ENCODE measurements around the gene SULT4A1.

SULT4A1 gene

GRCh38 chr22:43827003-43827735, 35.1 kb downstream of the SULT4A1 start:
- FAIRE-seq: no peak

GRCh38 chr22:43826142-43827002, 35.9 kb downstream of the SULT4A1 start:
- FAIRE-seq: no peak

- no peak for FAIRE-seq
Observed at GRCh38 chr22:43825651-43826050, 36.7 kb downstream of the SULT4A1 start.

DNA sequence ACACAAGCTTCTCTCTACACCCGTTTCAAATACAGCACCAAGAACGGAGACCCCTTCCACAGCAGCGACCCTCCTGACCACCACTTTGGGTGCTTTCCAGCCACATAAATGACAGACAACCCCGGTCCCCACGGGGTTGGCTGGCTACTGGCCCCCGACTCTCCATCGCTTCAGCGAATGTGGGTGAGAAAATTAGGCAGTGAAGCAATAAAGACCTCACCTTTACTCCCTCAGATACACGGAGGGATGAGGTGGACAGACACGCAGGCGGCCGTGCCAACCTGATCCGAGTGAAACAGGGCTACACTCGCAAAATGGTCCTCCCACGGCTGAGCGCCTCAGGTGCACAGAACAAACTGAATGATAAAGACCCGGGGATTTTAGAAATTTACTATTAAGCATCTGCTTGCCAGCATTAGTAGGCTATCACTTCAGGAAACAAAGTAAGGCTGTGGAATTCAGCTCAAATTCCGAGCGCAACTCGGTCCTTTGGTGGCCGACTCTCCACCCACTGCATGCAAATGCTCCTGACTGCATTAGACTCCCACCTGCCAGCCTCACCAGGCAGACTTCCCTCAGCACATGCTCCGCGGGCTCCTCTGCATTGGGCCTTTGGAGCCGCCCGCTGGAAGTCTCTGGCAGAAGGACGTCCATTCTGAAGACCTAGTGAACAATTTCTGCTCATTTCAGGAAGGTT, 37.4 kb downstream of the SULT4A1 start:
- no peak for FAIRE-seq

- no peak for FAIRE-seq
Observed at GRCh38 chr22:43823911-43824665, 38.2 kb downstream of the SULT4A1 start.

GRCh38 chr22:43823353-43823908, 38.9 kb downstream of the SULT4A1 start:
- no peak for FAIRE-seq

GRCh38 chr22:43821606-43822425, 40.5 kb downstream of the SULT4A1 start:
- FAIRE-seq: no peak

DNA sequence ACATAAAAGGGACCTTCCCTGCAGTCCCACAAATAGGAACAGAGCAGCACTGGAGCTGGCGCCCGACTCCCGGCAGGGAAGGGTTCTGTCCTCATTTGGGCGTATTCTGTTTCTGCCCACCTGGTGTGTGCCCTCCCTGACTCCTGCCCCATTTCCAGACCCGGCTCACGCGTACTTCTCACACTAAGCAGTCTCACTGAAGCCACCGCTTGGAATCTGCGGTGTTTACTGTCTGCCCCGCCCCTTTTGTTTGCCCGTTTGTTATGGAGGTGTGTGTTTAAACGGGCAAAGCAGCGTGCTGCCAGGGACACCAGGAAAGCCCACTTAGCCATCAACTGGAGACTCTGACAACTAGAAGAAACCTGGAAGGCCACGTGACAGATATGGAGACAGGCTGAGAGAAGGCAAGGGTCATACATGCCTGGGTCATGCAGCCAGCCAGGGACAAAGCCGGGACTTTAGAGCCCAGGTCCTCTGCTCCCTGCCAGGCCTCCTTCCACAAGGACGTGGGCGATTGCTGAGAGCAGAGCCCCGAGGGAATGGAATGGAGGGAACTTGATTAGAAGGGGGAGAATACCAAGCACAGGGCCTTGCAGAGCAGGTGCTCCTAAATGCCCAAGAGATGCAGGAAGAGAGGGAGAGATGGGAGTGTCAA, 41.5 kb downstream of the SULT4A1 start:
- no peak for FAIRE-seq

DNA sequence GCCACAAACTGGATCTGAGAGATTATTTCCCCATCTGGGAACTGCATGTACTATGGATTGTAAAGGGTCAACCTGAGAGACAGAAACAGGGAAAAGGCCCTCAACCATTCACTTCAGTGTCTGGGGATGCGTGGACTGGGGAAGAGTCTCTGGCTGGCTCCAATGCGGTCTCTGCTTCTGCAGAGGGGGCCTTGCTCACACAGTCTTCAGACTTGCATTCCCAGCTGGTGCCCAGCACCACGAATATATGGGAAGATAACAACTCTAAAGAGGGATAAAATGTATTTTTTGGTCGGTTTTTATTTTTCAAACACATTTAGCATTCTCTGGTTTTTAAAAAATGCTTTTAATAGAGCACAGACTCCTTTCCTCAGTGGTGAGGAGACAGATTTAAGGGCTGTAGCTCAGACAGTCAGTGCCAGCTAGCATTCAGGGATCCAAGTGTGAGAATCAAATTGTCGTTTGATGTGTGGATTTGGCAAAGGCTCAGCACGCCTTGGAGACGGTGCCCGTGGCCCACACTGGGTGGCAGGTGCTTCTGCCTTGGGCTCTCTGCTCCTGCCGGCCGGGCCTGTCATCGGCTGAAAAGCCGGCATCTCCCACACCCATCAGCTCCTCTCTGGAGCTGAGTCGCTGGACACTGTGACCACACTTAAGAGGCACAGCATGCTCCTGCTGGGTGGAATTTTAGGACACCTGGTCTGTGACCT, 42.2 kb downstream of the SULT4A1 start:
- no peak for FAIRE-seq

- no peak for FAIRE-seq
Observed at GRCh38 chr22:43819421-43819921, 42.8 kb downstream of the SULT4A1 start.

- FAIRE-seq: no peak
Observed at GRCh38 chr22:43818981-43819380, 43.3 kb downstream of the SULT4A1 start.

- no peak for FAIRE-seq
Observed at GRCh38 chr22:43817402-43817801, 44.9 kb downstream of the SULT4A1 start.

DNA sequence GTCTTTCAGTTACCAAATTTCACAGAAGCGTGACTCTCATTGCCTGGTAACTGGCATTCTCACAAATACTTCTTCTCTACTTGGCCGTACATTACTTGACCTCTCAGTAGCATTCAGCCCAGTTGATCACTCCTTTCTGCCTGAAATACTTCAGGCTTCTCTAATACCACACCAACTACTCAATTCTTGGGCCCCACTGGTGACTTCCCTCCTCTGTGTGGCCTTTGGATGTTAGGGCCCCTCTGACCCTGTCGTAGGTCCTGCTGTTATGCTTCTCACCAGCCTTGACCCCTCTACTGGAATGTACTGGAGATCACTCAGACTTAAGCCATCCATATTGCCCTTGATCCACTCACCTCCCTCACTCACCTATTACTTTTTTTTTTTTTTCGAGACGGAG, 48.0 kb downstream of the SULT4A1 start:
- no peak for FAIRE-seq

DNA sequence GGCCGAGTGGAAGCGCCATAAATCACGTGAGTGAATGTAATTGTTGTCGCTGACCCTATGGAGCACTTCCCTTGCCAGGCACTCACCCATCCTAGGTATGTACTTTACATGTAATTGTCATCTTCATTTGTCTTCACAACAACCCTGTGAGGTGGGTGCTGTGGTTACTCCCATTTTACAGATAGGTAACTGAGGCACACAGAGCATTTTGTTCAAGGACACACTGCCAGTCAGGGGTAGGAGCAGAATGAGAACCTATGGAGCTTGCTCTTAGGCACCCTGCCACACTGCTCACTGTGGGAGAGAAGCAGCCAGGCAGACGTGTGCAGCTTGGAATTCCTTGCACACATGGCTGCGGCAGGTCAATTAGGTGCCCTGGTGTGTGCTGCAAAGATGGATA, 49.4 kb downstream of the SULT4A1 start:
- FAIRE-seq: no peak

GRCh38 chr22:43812149-43812842, 50.0 kb downstream of the SULT4A1 start, which contains the start of gene EFCAB6:
EFCAB6 (minus strand) TSS chr22:43812305; CDS start chr22:43782318, 29,987 bp downstream.
- peak; percentile 85 for FAIRE-seq

GRCh38 chr22:43811777-43812148, 50.5 kb downstream of the SULT4A1 start:
- no peak for FAIRE-seq

- FAIRE-seq: no peak
Observed at GRCh38 chr22:43802897-43803495, 59.3 kb downstream of the SULT4A1 start.

DNA sequence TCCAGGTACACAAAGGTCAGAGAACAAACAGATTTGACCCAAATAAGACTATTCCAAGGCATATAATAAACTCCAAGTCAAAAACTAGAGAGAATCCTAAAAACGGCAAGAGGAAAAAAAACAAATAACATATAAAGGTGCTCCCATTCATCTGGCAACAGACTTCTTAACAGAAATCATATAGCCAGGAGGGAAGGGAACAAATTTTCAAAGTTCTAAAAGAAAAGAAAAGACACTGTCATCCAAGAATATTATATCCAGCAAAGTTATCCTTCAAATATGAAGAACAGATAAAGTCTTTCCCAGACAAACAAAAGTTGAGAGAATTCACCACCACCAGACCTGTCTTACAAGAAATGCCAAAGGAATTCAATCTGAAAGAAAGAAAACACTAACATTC, 61.3 kb downstream of the SULT4A1 start:
- no peak for FAIRE-seq

DNA sequence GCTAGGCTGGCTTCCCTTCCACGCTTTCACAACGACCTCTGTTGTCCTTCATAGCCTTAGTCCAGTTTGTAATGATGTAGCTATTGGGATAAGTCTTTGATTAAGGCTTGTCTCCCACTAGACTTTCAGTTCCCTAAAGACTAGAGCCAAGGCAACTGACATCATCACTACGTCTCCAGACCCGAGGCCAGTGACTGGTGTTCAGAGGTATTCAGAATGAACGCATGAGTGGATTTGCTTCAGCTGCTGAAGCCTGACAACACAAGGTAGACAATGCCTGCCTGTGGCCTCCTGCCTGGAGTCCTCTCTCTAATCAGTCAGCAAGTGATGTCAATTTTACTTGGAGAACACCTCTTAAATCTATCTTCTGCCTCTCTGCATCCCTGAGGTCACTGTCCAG, 63.8 kb downstream of the SULT4A1 start:
- no peak for FAIRE-seq
